Hematopoietic multipotent progenitor cell treated with erythropoietin and hydrocortisone succinate and interleukin-3 and kit ligand, for 4 days (in vitro differentiated cells): ENCODE measurements around the gene AREL1.
"Not testable (repeated sequence)": the region's sequence is repeated elsewhere in the genome, so short reads cannot be mapped to it uniquely, and the experiment has no call there.

Source experiments
- DNase-seq: peaks from one replicate; pipeline ENCODE4 v3.0.0-alpha.2; 2015

AREL1 gene, protein sequence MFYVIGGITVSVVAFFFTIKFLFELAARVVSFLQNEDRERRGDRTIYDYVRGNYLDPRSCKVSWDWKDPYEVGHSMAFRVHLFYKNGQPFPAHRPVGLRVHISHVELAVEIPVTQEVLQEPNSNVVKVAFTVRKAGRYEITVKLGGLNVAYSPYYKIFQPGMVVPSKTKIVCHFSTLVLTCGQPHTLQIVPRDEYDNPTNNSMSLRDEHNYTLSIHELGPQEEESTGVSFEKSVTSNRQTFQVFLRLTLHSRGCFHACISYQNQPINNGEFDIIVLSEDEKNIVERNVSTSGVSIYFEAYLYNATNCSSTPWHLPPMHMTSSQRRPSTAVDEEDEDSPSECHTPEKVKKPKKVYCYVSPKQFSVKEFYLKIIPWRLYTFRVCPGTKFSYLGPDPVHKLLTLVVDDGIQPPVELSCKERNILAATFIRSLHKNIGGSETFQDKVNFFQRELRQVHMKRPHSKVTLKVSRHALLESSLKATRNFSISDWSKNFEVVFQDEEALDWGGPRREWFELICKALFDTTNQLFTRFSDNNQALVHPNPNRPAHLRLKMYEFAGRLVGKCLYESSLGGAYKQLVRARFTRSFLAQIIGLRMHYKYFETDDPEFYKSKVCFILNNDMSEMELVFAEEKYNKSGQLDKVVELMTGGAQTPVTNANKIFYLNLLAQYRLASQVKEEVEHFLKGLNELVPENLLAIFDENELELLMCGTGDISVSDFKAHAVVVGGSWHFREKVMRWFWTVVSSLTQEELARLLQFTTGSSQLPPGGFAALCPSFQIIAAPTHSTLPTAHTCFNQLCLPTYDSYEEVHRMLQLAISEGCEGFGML

GRCh38 chr14:74712499-74713394 lies at the start of gene AREL1, which contains the start of gene FCF1:
TSS of gene AREL1 (minus strand) at chr14:74713080. CDS start at chr14:74685615, 27,465 bp downstream.
TSS of gene FCF1 (plus strand) at chr14:74713144. CDS start at chr14:74713198, 54 bp downstream.
- DNase-seq: peak; percentile 97

GRCh38 chr14:74758505-74758904 lies 45.6 kb upstream of the AREL1 start:
- not testable (repeated sequence) for DNase-seq

DNA sequence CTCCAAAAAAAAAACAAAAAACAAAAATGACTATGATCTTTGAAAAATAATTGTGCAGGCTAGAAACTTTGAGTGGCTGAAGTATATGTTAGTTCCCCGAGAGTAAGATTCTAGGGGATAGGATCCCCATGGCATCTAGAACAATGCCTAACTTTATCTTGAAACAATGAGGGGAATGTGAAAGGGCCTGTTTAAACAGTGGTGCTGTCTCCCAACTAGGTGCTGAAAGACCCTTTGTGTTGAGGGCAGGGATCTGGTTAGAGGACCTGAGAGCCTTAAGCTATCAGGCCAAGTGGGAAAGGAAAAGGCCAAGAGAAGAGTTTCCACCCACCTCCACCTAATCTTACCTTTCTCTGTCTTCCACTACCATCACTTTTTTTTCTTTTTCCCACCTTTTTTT lies 43.4 kb upstream of the AREL1 start:
- DNase-seq: no peak

- DNase-seq: no peak
These were observed 42.0 kb upstream of the AREL1 start for GRCh38 chr14:74754899-74755298.

DNA sequence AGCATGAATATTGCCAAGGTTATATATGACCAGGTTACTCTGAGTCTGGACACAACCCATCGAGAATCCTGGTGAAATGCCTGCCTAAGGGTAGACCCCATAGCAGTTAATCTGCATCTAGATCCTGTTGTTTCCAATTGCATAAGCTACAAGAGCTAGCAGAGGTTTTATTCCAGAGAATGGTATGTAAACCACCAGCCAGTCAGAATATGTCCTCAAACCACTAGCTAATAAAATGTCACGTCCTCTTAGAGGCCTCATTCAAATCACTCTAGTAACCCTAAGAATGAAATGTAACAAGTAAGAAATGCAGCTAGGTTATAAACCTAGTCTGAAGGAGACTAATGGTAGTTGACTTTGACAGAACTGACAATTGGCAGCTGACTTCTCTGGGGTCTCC lies 41.3 kb upstream of the AREL1 start:
- DNase-seq: no peak

DNA sequence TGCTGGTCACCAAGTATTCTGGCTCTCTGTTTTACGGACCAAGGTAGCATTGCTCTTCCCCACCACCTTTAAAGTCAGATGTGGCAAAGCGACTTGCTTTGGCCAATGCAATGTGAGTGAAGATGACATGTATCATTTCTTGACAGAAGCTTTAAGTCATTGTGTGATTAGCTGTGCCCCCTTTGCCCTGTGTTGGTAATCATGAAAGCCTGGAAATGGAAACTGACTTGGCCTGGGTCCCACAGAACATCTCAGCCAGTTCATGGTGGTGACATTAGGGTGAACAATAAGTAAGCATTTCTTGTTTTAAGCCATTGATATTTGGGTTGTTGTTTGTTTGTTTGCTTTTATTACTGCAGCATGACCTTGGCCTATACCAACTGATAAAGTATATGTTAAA lies 34.4 kb upstream of the AREL1 start:
- DNase-seq: no peak

GRCh38 chr14:74739293-74740030 lies 26.6 kb upstream of the AREL1 start:
- DNase-seq: no peak

DNA sequence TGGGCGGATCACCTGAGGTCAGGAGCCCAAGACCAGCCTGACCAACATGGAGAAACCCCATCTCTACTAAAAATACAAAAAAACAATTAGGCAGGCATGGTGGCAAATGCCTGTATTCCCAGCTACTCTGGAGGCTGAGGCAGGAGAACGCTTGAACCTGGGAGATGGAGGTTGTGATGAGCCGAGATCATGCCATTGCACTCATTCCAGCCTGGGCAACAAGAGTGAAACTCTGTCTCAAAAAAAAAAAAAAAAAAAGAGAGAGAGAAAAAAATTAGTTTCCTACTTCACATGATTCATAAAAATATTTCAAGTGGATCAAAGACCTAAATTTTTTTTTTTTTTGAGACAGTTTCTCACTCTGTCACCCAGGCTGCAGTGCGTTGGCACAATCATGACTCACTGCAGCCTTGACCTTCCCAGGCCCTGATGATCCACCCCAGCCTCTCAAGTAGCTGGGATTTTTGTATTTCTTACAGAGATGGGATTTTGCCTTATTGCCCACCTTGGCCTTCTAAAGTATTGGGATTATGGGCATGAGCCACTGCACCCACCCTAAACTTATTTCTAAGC lies 25.0 kb upstream of the AREL1 start:
- no peak for DNase-seq

GRCh38 chr14:74735125-74735524 lies 22.2 kb upstream of the AREL1 start:
- DNase-seq: peak; percentile 75

- peak; percentile 58 for DNase-seq
These were observed 20.3 kb upstream of the AREL1 start for GRCh38 chr14:74733221-74733620.

DNA sequence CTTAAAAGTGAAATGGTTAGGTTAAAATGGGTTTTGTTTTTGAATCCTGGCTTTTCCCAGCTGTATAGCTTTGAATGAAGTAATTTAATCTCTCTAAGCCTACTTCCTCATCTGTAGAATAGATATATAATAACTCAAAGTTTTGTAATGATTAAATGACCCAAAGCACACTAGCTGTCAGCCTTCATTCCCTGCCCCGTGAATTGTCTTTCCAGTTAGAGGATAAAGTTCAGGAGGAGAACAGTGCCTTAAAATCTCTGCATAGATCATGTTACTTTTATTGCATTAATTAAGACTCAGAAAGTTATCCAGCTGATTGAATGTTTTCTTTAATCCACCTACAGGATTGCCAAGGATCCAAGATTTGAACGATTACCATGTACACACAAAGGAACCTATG lies 19.5 kb upstream of the AREL1 start:
- DNase-seq: no peak

DNA sequence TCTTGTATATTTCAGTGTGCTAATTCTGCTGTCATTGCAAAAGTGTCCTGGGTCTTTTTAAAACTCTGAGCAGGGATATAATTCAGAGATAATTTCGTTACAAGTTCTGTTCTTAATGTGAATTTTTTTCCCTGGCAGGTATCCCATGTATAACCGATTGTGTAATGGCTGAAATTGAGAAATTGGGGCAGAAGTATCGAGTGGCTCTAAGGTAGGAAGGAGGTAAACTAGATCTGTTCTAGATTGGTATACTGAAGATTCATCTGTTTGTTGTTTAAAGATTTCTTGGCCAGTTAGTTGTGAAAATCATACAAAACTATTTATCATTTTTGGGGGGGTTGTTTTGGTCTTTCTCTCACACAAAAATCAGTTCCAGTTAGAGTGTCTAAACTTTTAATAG lies 10.3 kb upstream of the AREL1 start:
- no peak for DNase-seq

GRCh38 chr14:74720526-74720925 lies 7.6 kb upstream of the AREL1 start:
- DNase-seq: no peak

- DNase-seq: no peak
These were observed 485 bp upstream of the AREL1 start for GRCh38 chr14:74713395-74713735.

- DNase-seq: no peak
These were observed 1.2 kb downstream of the AREL1 start for GRCh38 chr14:74711651-74712050.

GRCh38 chr14:74710480-74710879 lies 2.4 kb downstream of the AREL1 start:
- DNase-seq: peak; percentile 96

DNA sequence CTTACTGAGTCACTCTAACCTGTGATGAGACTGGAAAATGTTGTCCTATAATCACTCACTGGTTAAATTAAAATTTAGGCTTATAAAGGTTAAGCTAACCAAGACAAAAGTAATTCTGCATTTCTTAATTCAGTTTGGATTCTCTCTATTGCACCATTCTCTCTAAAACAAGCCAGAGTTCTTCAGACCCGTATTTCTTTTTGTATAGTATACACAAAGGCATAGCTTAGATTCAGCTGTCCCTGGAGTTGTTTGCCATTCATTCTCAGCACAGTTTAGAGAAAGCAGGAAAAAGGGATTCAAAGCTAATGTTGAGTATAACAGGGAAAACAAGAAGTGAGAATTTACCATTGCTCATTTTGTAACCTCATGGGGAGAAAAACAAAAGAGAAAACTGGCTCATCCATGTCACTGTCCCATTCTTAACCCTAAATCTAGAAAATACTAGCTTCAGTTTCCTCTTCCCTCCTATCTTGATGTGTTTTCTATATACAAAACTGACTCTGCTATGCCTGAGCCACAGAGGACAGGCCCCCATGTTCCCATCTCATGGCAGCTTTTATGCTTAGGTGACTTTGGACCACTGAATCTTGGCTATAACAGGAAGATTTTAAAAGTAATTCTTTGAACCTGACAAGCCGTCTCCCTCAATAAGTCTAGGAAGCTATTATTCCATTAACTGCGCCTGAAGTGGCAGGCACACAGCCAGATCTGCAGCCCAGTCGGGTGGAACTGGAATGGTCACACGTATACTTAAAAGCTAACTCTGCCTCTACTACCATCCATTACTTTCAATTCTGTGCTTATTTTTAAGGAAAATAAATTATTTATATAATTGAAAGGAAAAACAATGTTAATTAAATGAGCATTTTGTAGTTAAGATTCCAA lies 7.0 kb downstream of the AREL1 start:
- no peak for DNase-seq

DNA sequence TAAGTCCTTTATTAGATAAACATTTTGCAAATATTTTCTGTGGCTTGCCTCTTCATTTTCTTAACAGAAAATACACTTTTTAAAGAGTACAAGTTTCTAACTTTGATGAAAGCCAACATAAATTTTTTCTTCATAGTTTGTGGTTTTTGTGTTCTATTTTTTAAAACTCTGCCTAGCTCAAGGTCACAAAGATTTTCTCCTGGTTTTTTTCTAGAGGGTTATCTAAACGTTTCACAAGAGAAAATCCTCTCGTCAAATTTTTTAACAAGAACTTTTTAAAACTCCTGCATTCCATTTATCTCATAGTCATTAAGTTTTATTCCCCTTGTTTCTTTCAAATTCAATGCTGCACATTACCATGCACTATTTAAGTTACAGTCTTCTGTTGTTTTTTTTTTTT lies 8.2 kb downstream of the AREL1 start:
- no peak for DNase-seq

GRCh38 chr14:74703043-74703442 lies 9.8 kb downstream of the AREL1 start:
- no peak for DNase-seq

DNA sequence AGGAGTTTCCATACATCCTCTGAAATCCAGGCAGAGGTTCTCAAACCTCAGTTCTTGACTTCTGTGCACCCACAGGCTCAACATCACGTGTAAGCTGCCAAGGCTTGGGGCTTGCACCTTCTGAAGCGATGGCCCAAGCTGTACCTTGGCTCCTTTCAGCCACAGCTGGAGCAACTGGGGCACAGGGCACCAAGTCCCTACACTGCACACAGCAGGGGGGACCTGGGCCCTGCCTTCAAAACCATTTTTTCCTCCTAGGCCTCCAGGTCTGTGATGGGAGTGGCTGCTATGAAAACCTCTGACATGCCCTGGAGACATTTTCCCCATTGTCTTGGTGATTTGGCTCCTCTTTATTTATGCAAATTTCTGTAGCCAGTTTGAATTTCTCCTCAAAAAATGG lies 10.6 kb downstream of the AREL1 start:
- DNase-seq: no peak

DNA sequence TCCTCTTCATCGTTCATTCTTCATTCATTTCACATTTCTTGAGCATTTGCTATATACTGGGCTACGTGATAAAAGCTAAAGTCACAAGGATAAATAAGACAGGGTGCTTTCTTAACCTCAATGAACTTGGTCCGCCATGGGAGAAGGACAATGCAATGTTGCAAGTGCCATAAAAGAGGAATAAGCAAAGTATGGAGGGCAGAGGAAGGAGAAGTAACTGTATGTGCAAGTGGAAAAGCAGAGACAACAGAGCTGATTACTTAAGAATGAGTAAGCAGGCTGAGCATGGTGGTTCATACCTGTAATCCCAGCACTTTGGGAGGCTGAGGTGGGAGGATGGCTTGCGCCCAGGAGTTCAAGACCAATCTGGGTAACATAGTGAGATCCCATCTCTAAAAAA lies 14.4 kb downstream of the AREL1 start:
- no peak for DNase-seq
